ENCODE results near the gene SGCE. TPM values are rescaled to one million over a fixed set of nuclear protein-coding genes. Genes with fewer than 3 reads are reported as not detected.

Gene SGCE
- total RNA-seq, 1 donor from 2014 or later, result 39.8 TPM

DNA sequence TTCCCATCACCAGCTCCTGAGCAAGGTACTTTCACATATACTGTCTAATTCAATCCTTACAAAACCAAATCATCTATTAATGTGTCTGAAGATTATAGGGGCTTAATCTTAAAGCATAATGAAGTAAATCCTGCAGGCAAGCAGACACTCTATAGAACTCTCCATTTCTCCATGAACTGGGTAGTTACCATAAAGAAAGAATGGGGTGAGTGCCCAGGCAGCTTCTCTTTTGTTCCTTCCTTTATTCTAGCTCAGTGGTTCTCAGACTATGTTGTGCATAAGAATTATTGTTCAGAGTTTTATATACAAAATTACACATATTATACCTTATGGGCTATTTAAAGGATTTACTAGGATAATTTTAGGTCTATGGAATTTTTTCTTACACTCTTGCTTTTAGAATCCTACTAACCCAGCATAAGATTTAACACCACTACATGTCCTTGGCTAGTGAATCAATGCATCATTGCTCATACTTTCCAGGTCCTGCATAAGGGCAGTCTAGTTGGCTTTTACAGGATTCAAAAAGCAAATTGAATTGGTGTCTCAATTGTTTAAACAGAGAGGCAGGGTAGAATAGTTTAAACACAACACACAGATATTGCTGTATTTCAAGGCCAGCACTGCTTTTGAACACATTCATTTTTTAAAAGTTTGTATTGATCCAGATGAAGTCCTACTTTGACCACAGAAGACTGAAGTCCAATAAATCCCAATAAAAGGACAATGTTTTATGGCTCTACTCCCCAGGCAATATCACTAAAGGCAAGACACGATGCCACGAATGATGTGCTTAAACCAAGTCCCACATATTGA, 12.9 kb downstream of the SGCE start:
- Mint-ChIP-seq H3K9me3 (peaks cover 5% of the 10 kb centered on the region), H3K4me3 (no peak overlapping the region), H3K36me3 (peaks cover 14% of the 10 kb centered on the region), H3K4me1 (ENCODE audit: unreplicated experiment) (peaks cover 10% of the 10 kb centered on the region), H3K27me3 (no peaks in the 10 kb centered on the region), H3K27ac (no peak overlapping the region)
- TF ChIP-seq, protein P1, sequence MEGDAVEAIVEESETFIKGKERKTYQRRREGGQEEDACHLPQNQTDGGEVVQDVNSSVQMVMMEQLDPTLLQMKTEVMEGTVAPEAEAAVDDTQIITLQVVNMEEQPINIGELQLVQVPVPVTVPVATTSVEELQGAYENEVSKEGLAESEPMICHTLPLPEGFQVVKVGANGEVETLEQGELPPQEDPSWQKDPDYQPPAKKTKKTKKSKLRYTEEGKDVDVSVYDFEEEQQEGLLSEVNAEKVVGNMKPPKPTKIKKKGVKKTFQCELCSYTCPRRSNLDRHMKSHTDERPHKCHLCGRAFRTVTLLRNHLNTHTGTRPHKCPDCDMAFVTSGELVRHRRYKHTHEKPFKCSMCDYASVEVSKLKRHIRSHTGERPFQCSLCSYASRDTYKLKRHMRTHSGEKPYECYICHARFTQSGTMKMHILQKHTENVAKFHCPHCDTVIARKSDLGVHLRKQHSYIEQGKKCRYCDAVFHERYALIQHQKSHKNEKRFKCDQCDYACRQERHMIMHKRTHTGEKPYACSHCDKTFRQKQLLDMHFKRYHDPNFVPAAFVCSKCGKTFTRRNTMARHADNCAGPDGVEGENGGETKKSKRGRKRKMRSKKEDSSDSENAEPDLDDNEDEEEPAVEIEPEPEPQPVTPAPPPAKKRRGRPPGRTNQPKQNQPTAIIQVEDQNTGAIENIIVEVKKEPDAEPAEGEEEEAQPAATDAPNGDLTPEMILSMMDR (conservative IDR thresholded peaks at IDR 0.05), result no peak
- DNase-seq (ENCODE audit: extremely low spot score, unreplicated experiment), result no peak

DNA sequence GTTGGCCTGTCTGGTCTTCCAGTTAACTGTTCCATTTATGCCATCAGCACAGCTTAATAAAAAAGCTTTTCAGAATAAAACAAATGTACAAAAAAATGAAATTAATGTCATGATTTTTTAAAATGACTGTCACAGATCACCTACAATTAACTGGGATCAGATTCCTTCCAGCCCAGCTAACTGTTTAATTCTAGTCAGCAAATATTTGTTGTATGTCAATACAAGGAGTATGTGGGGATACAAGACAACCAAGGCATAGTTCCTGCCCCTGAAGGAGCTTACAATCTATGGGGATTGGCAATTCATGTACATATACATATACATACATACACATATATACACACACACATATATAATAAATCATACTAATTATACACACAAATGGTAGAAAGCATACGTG, 16.5 kb downstream of the SGCE start:
- H3K27me3 Mint-ChIP-seq, result no peaks in the 10 kb centered on the region
- TF ChIP-seq, protein P1 (conservative IDR thresholded peaks at IDR 0.05), result no peak
- DNase-seq (ENCODE audit: extremely low spot score, unreplicated experiment), result no peak
- H3K27ac Mint-ChIP-seq, result no peak overlapping the region
- H3K4me3 Mint-ChIP-seq, result no peak overlapping the region
- peaks cover 15% of the 10 kb centered on the region for H3K36me3 Mint-ChIP-seq
- peaks cover 9% of the 10 kb centered on the region for H3K4me1 Mint-ChIP-seq (ENCODE audit: unreplicated experiment)
- peaks cover 14% of the 10 kb centered on the region for H3K9me3 Mint-ChIP-seq

DNA sequence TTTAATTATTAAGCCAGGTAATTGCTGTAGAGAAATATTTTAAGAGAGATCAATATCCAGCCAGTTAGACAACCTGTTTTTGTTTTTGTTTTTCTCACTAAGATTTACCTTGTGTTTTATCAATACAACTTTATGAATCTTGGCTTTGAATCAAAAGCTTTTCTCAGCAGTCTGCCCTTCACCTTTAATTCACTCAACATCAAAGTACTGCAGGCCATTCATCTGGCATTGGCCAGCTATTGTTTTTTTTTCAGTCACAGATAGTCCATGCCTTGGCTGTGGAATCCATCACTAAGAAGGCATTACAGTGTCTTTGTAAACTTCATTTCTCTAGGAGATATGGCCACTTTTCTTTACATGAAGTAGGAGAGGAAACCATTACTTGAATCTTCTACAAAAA, 20.2 kb downstream of the SGCE start:
- TF ChIP-seq, protein P1 (conservative IDR thresholded peaks at IDR 0.05), result no peak
- peaks cover 9% of the 10 kb centered on the region for H3K9me3 Mint-ChIP-seq
- peaks cover 11% of the 10 kb centered on the region for H3K36me3 Mint-ChIP-seq
- H3K4me1 Mint-ChIP-seq (ENCODE audit: unreplicated experiment), result peaks cover 34% of the 10 kb centered on the region
- no peak overlapping the region for H3K27ac Mint-ChIP-seq
- H3K4me3 Mint-ChIP-seq, result no peak overlapping the region
- no peaks in the 10 kb centered on the region for H3K27me3 Mint-ChIP-seq
- DNase-seq (ENCODE audit: extremely low spot score, unreplicated experiment), result no peak

DNA sequence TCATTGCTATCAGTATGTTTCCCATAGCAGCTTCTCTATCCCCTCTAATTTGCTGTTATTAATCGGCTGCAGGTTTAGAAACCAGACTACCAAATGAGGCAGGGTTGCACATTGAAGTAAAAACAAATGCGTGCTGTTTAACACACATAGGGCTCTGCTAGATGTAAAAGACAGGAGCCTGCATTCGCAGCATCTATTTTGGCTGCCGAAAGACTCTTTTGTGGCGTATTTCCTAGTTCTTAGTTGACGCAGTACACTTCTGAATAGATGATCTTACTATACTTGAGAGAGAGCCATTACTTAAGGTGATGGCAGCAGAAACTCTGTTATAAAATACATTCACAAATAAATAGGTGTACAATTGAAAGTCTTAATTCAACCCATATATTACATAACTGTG, 21.4 kb downstream of the SGCE start:
- no peak overlapping the region for H3K4me3 Mint-ChIP-seq
- H3K27ac Mint-ChIP-seq, result no peak overlapping the region
- H3K9me3 Mint-ChIP-seq, result peaks cover 9% of the 10 kb centered on the region

DNA sequence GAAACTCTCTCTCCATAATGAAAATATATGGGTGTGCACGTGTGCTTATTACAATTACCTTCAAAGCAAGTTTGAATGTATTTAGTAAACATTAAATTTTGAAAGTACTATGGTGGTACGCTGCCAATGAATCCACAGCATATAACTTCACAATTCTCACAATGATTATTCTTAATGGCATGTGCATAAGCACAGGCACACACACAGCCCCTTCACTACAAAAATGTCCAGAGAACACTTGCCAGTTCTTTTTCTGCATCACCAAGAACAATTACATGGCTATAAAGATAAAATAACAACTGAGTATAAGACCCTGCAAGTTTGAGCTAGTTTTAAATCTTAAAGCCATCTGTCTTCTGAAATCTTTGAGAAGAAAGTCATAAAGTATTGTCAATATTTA, 22.2 kb downstream of the SGCE start:
- TF ChIP-seq, protein P1 (conservative IDR thresholded peaks at IDR 0.05), result no peak
- peaks cover 9% of the 10 kb centered on the region for H3K9me3 Mint-ChIP-seq
- peaks cover 37% of the 10 kb centered on the region for H3K4me1 Mint-ChIP-seq (ENCODE audit: unreplicated experiment)
- no peak overlapping the region for H3K4me3 Mint-ChIP-seq
- no peak for DNase-seq (ENCODE audit: extremely low spot score, unreplicated experiment)
- no peak overlapping the region for H3K27ac Mint-ChIP-seq
- no peaks in the 10 kb centered on the region for H3K27me3 Mint-ChIP-seq
- H3K36me3 Mint-ChIP-seq, result peaks cover 7% of the 10 kb centered on the region

More for the DNA sequence above, 21.4 kb downstream of the SGCE start:
- Mint-ChIP-seq H3K27me3 (no peaks in the 10 kb centered on the region), H3K4me1 (ENCODE audit: unreplicated experiment) (peaks cover 37% of the 10 kb centered on the region), H3K36me3 (peaks cover 7% of the 10 kb centered on the region)
- TF ChIP-seq, protein P1 (conservative IDR thresholded peaks at IDR 0.05), result no peak
- DNase-seq (ENCODE audit: extremely low spot score, unreplicated experiment), result no peak
